Activated gamma-delta T cell (primary cell): Measurements from ENCODE around the gene VEZT.
"Not testable (repeated sequence)": the region's sequence is repeated elsewhere in the genome, so short reads cannot be mapped to it uniquely, and the experiment has no call there.

Experiments used
- DNase-seq: peaks from one replicate; lab custom pipeline; 2025; lab: John Stamatoyannopoulos, UW

VEZT gene

GRCh38 chr12:95224202-95225170 lies 6.9 kb downstream of the VEZT start:
- DNase-seq: no peak

DNA sequence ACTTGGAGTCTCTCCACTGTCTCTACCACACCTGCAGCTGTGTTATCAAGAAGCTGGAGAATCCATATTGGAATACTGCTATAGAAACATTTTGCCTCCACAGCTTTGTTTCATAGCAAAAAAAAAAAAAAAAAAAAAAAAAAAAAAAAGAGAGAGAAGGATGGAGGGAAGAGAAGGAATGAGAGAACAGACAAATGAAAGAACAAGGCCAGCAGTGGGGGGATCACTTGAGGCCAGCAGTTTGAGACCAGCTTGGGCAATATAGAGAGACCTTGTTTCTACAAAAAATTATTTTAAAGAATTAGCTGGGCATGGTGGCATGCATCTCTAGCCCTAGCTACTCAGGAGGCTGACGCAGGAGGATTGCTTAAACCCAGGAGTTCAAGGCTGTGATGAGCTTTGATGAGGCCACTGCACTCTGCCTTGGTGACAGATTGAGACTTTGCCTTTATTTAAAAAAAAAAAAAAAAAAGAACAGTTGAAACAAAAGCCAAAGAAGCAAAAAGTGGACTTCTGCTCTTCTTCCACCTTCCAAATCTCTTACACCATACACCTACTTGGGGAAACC lies 8.1 kb downstream of the VEZT start:
- DNase-seq: no peak

DNA sequence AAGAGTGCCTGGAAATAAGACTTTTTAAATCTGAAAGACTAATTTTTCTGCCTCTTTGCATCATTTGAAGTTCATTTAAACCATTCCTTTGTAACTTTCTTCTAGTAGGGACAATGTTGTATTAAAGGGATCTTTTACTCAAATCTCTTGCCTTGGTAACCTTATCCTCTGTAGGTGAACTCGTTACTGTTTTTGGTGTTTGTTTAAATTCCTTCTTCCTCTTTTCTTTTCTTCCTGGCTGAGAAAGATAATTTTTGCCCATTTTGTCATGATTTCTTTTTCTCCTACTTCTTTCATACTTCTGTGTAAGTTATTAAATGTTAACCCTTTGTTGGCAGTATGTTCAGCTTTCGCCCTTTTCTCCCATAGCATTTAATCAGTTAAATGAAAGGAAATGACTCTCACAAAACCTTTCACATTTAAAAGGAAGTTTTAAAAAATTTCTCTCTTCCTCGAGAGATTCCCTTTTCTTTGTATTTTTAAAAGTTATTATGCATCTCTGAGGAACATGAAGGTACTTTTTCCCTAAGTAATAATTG lies 10.3 kb downstream of the VEZT start:
- no peak for DNase-seq

- no peak for DNase-seq
Observed at GRCh38 chr12:95228617-95229016, 11.0 kb downstream of the VEZT start.

- DNase-seq: no peak
Observed at GRCh38 chr12:95229636-95230035, 12.0 kb downstream of the VEZT start.

DNA sequence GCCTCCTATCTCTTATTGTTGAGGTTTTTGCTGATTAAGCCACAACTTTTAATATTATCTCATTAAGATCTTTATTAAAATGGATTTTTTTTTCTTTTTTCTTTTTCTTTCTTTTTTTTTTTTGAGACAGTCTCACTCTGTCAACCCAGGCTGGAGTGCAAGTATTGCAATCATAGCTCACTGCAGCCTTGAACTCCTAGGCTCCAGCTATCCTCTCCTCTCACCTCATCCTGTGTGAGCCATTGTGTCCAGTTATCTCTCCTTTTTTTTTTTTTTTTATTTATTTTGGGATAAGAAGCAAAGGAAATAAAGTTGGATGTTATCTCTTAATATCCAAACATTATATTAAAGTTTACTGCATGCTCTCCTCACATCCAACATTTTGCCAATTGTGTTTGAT lies 12.7 kb downstream of the VEZT start:
- DNase-seq: no peak

- no peak for DNase-seq
Observed at GRCh38 chr12:95231190-95231589, 13.6 kb downstream of the VEZT start.

GRCh38 chr12:95234187-95234586 lies 16.6 kb downstream of the VEZT start:
- not testable (repeated sequence) for DNase-seq

- DNase-seq: not testable (repeated sequence)
Observed at GRCh38 chr12:95235621-95236020, 18.0 kb downstream of the VEZT start.

- no peak for DNase-seq
Observed at GRCh38 chr12:95237315-95237714, 19.7 kb downstream of the VEZT start.

- DNase-seq: no peak
Observed at GRCh38 chr12:95238150-95238549, 20.5 kb downstream of the VEZT start.

DNA sequence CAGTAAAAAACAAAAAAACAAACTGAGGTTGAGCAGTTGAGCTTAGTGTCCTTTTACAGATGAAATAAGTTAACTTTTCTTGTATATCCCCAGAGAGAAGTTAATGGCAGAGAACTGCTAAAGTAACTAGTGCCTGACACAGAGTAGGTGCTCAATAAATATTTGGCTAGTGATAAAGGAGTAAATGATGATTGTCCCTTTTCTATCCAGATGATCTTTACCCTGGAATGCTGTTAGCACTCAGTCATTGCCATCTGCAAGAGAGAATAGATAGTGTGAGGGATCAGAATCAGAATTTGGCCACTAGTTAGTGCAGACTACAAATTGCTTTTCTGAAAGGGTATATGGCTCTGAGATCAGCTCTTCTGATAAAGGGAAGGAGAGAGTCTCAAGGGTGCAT lies 21.6 kb downstream of the VEZT start:
- DNase-seq: no peak

- DNase-seq: not testable (repeated sequence)
Observed at GRCh38 chr12:95239835-95240234, 22.2 kb downstream of the VEZT start.

DNA sequence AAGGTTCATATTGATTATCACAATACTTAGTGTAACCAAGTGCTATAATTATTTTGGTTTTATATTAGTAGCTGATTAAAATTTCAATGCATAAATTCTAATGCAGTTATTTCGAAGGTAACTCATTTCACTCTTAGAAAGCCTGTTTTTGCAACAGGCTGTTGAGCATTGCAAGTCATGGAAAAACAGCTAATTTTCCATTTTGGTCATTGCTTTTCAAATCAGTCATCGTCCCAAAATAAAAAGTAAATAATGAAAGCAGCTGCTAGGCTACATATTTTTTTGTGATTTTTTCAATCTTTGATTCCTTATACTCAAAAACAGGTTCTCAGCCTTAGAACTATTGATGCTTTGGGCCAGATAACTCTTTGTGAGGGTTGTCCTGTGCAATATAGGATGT lies 22.9 kb downstream of the VEZT start:
- no peak for DNase-seq

- not testable (repeated sequence) for DNase-seq
Observed at GRCh38 chr12:95241138-95241537, 23.5 kb downstream of the VEZT start.

DNA sequence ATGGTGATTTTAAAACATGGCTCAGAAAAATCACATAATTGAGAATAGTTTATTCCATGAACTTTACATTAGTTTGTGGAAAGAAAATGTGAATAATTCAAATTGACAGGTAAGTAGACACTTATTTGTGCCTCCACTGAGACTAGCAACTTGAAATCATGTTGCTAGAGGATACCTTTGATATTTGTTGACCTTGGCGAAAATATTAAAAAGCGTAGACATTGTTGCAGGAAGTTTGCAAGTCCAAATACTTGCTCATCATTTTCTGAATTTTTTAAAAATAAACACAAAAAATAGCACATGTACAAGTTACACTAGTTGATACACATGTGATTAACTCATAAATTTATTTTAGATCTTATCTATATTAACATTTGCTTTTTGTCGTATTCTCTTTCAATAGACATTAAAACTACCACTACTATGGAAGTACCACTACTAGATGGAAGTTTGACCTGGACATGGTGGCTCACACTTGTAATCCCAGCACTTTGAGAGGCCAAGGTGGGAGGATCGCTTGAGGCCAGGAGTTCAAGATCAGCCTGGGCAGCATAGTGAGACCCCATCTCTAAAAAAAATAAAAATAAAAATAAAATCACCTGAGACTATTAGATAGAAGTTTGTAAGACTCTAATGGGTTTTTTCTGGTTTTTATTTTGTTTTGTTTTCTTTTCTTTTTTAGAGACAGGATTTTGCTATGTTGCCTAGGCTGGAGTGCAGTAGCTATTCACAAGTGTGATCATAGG lies 24.3 kb downstream of the VEZT start:
- no peak for DNase-seq

GRCh38 chr12:95243497-95244183 lies 26.0 kb downstream of the VEZT start:
- DNase-seq: no peak

- DNase-seq: no peak
Observed at GRCh38 chr12:95244350-95244749, 26.7 kb downstream of the VEZT start.

GRCh38 chr12:95248095-95248494 lies 30.5 kb downstream of the VEZT start:
- DNase-seq: no peak

GRCh38 chr12:95248604-95249360 lies 31.2 kb downstream of the VEZT start:
- no peak for DNase-seq

DNA sequence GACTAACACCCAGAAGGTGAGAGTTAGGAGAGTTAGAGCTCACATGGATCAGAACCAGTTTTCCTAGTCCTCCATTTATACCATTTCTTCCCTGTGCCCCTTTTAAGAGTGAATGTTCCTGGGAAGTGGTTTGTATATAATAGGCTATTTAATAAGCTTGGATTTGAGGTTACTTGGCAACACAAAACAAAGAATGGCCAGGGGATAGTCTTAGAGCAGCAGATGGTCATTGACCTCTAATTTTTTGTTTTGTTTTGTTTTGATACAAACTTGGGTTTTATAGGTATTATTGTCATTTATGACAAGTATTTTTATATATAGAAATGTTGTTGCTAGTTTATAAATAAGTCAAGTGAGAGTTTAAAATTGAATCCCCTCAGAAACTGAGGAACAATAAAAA lies 35.8 kb downstream of the VEZT start:
- DNase-seq: no peak
